ENCODE data around the gene CTNNA2.

The CTNNA2 gene

GRCh38 chr2:80403081-80403480, 890.2 kb downstream of the CTNNA2 start:
- DNase-seq (ENCODE audit: low spot score), result no peak

DNA sequence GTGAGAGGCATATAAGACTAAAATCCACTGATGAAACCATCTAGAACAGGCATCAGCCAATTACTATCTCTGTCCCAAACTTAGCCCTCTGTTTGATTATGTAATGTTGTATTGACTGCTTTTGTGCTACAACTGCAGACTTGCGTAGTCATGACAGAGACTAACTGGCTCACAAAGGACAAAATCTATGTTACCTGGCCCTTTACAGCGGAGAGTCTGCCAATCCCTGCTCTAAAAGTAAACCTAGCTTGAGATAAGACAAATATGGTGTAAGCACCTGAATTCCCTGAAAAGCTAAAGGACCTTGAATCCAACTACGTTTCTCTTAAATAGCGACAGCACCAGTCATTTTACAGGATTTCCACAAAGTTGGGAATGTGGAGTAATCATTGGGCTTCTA, 894.5 kb downstream of the CTNNA2 start:
- no peak for DNase-seq (ENCODE audit: low spot score)

DNA sequence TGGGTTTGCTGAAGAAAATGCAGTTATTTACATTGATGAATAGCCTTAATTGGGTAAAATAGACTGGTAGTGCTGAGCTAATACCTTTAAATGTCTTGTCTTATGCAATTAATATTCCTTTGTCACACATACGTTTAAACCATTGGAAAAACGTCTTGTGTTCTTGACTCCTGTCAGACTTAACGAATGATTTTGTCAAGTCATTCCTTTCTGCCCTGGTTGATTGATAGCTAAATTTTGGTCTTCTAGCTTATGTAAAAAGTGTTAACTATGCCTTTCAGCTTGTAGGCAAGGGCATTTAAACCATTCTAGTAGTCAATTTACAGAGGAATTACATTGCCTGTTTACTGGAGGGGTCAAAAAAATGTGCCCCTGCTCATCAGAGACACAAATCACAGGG, 897.5 kb downstream of the CTNNA2 start:
- no peak for DNase-seq (ENCODE audit: low spot score)

DNA sequence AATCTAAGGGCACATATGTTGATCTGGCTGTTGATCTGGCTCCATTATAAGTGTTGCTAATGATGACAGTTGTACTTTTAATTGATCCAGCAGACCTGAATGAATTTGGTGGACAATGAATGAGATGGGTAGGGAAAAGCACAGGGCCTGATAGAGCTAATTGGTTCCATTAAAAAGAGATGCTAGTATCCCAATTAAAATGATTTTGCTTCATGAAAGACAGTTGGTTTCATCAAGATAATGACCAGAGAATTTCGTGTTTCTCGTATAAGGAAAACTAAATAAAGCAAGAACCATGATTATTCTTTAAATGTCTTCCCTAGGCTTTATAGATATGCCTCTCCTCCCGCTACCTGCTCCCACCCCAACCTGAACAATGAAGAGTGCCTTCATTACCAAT, 900.3 kb downstream of the CTNNA2 start:
- DNase-seq (ENCODE audit: low spot score), result no peak

DNA sequence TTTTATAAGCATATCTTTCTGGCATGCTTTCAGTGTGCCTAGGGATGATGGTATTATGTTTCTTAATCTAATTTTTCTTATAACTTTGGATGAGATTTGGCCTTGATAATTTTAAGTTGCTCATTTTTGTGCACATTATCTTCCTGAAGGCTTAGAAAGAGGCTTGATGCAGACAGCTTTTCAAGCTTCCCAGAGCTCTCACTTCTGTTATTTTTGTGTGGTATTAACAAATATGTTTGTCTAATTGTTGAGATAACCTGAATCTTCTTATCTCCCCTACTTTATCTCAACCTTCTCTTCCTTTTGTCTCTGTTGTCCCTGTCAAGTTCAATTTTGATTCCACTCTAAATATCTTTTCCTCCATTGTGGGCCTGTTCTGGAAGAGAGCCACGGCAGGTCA, 904.9 kb downstream of the CTNNA2 start:
- DNase-seq (ENCODE audit: low spot score), result no peak

GRCh38 chr2:80420530-80421208, 907.8 kb downstream of the CTNNA2 start:
- DNase-seq (ENCODE audit: low spot score), result no peak

- DNase-seq (ENCODE audit: low spot score), result no peak
Observed at GRCh38 chr2:80429251-80429650, 916.4 kb downstream of the CTNNA2 start.

GRCh38 chr2:80437959-80438358, 925.1 kb downstream of the CTNNA2 start:
- no peak for DNase-seq (ENCODE audit: low spot score)

DNA sequence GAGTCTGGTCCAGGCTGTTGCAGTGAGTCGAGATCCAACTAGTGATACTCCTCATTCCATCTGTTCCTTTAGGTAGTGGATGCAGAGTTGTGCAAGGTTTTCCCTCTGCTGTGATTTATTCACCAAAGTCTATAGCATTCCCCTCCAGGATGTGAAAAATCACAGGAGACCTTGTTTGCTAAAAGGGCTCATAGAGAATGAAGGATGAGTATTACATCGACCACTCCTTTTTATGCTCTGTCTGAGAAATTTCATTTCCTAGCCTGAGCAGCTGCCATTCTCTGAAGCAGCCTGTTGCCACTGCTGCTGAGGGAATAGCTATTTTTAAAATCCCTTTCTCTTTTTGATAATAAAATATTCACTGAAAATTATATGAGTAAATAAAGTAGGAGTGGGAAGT, 925.8 kb downstream of the CTNNA2 start:
- DNase-seq (ENCODE audit: low spot score), result no peak

DNA sequence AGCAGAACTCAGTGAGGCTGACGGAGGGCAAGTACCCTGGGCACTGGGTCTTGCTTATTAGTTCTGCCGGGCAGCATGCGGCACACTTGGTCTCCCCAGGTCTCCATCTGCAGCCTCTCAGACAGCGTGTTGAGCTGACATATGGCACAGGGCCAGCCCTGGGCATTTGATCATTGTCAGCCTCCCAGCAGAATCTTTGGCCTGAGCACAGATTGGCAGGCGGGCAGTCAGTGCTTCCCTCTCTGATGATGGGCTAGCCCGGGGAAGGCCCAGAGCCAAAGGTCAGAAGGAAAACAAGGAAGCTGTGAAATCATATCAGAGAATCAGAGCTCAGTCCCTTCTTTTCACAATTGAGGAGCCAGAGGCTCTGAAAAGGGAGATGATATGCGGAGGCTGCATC, 941.8 kb downstream of the CTNNA2 start:
- no peak for DNase-seq (ENCODE audit: low spot score)

GRCh38 chr2:80459028-80459427, 946.2 kb downstream of the CTNNA2 start:
- no peak for DNase-seq (ENCODE audit: low spot score)

GRCh38 chr2:80461505-80462197, 948.8 kb downstream of the CTNNA2 start:
- DNase-seq (ENCODE audit: low spot score), result no peak

GRCh38 chr2:80462654-80463053, 949.8 kb downstream of the CTNNA2 start:
- no peak for DNase-seq (ENCODE audit: low spot score)

GRCh38 chr2:80464275-80464674, 951.4 kb downstream of the CTNNA2 start:
- DNase-seq (ENCODE audit: low spot score), result no peak

- DNase-seq (ENCODE audit: low spot score), result no peak
Observed at GRCh38 chr2:80467262-80467811, 954.5 kb downstream of the CTNNA2 start.

DNA sequence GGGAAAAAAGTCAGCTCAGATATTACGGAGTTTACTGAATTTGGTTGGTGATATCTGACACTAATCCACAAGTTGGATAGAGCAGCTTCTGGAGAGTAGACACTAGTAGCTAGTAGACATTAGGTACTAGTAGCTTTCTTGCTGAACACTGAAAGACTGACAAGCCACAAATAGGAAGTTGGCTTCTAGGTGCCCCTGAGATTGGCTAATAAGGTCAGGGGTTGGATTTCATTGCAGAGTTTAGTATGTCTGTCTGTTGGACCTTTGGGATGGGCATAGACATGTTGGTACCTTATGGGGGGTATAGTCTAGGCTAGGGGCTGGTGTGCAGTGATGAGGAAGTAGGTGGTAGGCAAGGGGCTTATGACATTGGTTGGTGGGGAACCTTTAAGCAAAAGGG, 956.6 kb downstream of the CTNNA2 start:
- DNase-seq (ENCODE audit: low spot score), result no peak

GRCh38 chr2:80473069-80473468, 960.2 kb downstream of the CTNNA2 start:
- no peak for DNase-seq (ENCODE audit: low spot score)

DNA sequence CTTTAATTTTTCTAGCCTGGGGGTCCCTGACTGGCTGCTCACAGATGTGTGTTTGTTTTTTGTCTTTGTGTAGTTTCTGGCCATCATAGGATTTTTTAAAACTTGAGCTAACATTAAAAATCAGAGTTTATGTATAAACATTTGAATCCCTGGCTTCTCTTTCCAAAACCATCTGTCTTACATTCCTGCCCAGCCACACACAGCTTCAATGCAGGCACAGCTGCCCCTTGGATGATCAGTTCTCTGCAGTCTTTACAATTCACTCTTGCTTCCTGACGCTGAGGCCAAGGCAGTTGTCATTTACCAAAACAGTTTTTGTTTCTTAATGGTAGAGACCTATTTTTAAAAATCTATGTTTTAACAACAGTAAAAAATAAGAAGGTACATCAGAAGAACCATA, 960.9 kb downstream of the CTNNA2 start:
- no peak for DNase-seq (ENCODE audit: low spot score)

DNA sequence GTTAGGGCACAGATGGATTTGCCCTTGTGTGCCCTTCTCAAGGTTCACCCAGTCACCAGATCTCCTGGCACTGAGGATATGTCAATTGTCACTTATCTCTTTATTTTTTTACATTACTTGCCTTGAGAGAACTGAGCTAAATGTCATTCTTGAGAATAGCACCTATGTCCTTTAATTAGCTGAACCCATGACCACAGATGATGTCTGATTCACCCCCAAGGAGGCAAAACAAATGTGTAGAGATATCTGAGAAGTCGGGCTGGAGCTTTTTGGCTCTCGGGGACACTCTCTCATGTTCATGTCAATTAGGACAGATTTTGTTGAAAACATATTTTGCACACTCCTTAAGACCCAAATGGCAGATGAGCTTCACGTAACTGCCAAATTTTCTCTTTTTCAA, 963.1 kb downstream of the CTNNA2 start:
- DNase-seq (ENCODE audit: low spot score), result no peak

GRCh38 chr2:80476535-80477117, 963.8 kb downstream of the CTNNA2 start:
- no peak for DNase-seq (ENCODE audit: low spot score)

- DNase-seq (ENCODE audit: low spot score), result no peak
Observed at GRCh38 chr2:80482276-80482675, 969.4 kb downstream of the CTNNA2 start.

- DNase-seq (ENCODE audit: low spot score), result no peak
Observed at GRCh38 chr2:80489717-80490116, 976.9 kb downstream of the CTNNA2 start.

DNA sequence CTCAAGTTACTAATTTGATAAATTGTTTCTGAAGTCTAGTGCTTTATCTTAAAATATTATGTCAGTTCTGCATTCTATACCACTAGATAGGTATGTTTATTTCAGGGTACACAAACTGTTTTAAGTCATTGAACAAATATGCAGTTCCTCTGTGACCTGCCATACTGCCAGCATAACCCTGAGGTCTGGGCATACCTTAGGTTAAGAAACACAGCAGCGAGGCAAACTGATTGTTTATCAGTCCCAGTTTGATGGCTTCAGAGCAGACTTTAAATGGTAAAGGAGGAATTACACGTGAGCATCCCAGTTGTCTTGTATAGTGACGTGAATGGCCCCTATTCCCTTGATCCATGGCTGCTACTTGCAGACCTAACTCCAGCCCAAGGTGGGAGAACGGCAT, 978.1 kb downstream of the CTNNA2 start:
- no peak for DNase-seq (ENCODE audit: low spot score)

Measured in D341Med (cell line).